NCI-H1436 treated with DMSO at 0.1 percent for 48 hours (cell line): Measurements from ENCODE around the gene ETV3.
"Not testable (repeated sequence)": the region's sequence is repeated elsewhere in the genome, so short reads cannot be mapped to it uniquely, and the experiment has no call there.

Source experiments
- DNase-seq: peaks from one replicate; lab custom pipeline; 2025; lab: John Stamatoyannopoulos, UW

ETV3 gene

GRCh38 chr1:157138220-157139051 lies at the start of gene ETV3:
ETV3 (minus strand) TSS chr1:157138395; CDS start chr1:157136352, 2,043 bp downstream.
- DNase-seq: no peak

GRCh38 chr1:157186281-157186992 lies 48.2 kb upstream of the ETV3 start:
- DNase-seq: no peak

- DNase-seq: no peak
These were observed 45.7 kb upstream of the ETV3 start for GRCh38 chr1:157183870-157184269.

GRCh38 chr1:157182371-157182770 lies 44.2 kb upstream of the ETV3 start:
- DNase-seq: not testable (repeated sequence)

- no peak for DNase-seq
These were observed 43.6 kb upstream of the ETV3 start for GRCh38 chr1:157181790-157182189.

- DNase-seq: no peak
These were observed 43.1 kb upstream of the ETV3 start for GRCh38 chr1:157181258-157181657.

GRCh38 chr1:157178490-157178889 lies 40.3 kb upstream of the ETV3 start:
- DNase-seq: no peak

- DNase-seq: no peak
These were observed 39.7 kb upstream of the ETV3 start for GRCh38 chr1:157177733-157178394.

GRCh38 chr1:157176591-157177121 lies 38.5 kb upstream of the ETV3 start:
- DNase-seq: no peak

- no peak for DNase-seq
These were observed 37.8 kb upstream of the ETV3 start for GRCh38 chr1:157176016-157176415.

- no peak for DNase-seq
These were observed 35.8 kb upstream of the ETV3 start for GRCh38 chr1:157173900-157174410.

- DNase-seq: not testable (repeated sequence)
These were observed 35.0 kb upstream of the ETV3 start for GRCh38 chr1:157173241-157173640.

- not testable (repeated sequence) for DNase-seq
These were observed 34.4 kb upstream of the ETV3 start for GRCh38 chr1:157172591-157172990.

- DNase-seq: not testable (repeated sequence)
These were observed 33.8 kb upstream of the ETV3 start for GRCh38 chr1:157171903-157172503.

- DNase-seq: no peak
These were observed 32.7 kb upstream of the ETV3 start for GRCh38 chr1:157170677-157171515.

GRCh38 chr1:157168015-157168414 lies 29.8 kb upstream of the ETV3 start:
- no peak for DNase-seq

GRCh38 chr1:157167437-157167836 lies 29.2 kb upstream of the ETV3 start:
- DNase-seq: no peak

- no peak for DNase-seq
These were observed 28.4 kb upstream of the ETV3 start for GRCh38 chr1:157166590-157166989.

GRCh38 chr1:157163273-157164127 lies 25.3 kb upstream of the ETV3 start:
- no peak for DNase-seq

- DNase-seq: no peak
These were observed 24.1 kb upstream of the ETV3 start for GRCh38 chr1:157162345-157162744.
